IPS DF 4.7 (cell line): ENCODE measurements around the gene CD177.
"Not testable (repeated sequence)": the region's sequence is repeated elsewhere in the genome, so short reads cannot be mapped to it uniquely, and the experiment has no call there.

Experiments
- DNase-seq: peaks from one replicate; pipeline ENCODE4 v3.0.0-alpha.2; 2013; ENCODE audit warnings: low spot score; ENCODE audit errors: extremely low read depth

The CD177 gene

DNA sequence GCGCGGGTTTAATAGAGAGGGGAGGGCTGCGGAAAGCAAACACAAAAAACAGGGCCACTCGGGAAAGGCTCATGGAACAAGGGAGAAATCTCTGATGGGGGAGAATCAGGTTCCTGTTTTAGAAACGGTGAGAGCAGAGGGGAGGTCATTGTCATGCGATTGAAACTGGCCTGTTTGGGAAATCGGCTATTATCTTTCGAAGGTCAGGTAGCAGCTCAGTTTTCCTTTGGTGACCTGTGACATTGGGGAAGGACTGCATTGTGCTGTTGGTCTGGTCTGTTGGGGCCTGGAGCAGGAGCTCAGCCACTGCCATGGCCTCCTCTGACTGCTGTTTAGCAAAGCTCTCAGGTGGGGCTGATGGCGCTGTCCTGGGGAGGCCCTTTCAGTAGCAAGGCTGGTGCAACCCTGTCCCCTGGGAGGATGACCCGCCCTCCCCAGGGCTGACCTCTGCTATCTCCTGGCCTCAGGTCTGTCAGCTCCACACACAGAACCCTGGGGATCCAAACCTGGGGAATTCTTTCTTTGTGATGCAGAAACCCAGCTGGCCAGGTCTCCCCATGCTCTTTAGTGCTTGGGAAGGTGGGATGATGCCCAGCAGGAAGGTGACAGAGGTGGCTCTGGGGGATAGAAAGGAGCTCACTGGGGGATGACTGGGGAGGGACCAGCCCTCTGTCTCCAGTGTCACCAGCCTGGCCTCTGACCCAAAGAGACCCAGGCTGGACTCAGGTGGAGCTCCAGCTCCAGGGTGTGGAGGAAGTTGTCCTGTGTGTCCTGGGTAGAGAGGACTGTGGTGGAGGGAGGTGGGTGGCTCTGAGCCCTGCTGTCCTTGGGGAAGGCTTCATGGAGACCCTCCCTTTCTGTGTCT, 21.2 kb upstream of the CD177 start:
- DNase-seq: no peak

DNA sequence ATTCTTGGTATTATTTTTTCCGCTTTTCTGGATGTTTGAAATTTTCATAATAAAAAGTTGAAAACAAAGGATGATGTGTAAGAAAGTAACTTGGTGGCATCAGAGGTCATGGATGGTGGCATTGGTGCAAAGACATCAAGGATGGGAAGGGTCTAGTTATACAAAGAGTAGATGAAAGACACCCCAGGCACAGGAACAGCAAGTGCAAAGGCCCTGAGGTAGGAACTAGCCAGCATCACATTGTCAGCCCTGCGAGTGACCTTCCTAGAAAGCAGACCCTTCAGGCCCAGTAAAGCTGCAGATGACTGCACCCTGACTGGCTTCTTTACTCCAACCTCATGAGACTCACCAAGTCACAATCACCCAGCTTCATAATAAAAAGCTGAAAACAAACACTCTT, 17.0 kb upstream of the CD177 start:
- not testable (repeated sequence) for DNase-seq

DNA sequence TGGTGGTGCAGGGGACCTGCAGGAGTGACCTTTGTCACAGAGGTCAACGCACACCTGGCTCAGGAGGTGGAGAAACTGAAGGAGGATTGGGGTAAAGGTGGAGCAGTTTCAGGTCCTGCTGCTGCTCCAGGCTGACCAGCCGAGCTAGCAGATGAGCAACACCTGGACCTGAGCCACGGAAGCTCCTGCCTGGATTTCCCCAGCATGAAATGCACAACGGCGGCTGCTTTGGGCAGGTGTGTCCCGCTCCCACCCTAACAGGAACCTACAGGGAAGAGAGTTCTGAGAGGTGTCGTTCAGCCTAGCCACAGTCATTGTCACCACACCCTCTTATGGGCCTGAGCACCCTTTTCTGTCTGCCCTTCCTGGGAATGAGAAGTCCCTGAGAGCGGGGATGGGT, 15.7 kb upstream of the CD177 start:
- DNase-seq: no peak

DNA sequence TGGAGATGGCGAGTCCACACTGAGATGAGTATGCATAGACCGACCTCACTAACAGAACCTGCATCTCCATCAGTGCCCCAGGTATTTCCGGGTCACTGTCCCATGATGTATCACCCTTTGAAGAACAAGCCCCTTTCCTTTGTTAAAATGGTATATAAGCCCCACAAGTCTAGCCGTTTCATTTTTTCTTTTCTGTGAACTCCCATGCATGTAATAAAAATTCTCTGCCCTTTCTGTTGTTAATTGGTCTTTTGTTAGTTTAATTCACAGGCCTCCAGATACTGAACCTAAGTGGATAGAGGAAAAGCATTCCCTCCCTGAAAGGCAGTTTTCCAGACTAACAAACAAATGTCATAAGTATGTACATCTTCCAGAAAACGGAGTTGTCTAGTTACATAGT, 15.0 kb upstream of the CD177 start:
- DNase-seq: no peak

DNA sequence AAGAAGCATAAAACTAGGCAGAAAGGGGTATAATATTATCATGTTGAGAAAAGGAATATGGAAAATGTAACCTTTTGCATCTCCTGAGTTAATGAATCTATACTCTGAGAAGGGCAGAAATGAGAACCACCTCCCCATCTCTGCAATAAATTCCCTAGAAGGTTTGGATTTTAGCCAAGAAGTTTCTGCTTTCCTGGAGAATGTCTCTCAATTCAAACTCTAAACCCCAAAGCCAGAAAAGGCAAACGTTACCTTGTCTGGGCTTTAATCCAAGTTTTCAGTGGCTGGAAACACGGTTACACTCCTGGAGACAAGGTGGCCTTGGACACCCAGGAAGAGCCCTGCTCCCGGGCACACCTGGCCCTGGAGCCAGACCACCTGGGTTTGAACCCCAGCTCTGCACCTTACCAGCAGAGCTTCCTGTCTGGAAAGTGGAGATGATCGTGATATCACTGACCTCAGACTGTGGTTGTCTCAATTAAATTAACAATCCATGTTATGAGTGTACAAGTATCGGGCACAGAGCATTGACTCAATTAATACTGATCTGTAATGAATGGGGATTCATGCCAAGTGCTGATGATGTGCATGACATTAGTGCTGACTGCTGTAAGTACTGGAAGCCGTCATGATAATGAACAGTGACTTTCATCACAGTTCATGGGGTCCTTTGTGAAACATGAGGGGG, 14.1 kb upstream of the CD177 start:
- DNase-seq: not testable (repeated sequence)

DNA sequence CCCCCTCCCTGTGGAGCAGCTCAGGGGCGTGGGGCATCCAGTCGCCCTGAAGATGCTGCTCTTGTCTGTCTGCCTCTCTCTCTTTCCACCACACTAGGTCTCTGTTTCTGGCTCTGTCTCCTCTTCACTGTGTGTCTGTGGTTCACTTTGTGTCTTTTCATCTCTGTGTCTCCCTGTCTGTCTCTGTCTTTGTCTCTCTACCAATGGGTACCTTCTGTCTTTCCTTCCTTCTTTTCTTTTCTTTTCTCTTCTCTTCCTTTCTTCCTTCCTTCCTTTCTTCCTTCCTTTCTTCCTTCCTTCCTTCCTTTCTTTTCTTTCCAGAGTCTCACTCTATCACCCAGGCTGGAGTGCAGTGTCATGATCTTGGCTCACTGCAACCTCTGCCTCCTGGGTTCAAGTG, 13.4 kb upstream of the CD177 start:
- DNase-seq: not testable (repeated sequence)

DNA sequence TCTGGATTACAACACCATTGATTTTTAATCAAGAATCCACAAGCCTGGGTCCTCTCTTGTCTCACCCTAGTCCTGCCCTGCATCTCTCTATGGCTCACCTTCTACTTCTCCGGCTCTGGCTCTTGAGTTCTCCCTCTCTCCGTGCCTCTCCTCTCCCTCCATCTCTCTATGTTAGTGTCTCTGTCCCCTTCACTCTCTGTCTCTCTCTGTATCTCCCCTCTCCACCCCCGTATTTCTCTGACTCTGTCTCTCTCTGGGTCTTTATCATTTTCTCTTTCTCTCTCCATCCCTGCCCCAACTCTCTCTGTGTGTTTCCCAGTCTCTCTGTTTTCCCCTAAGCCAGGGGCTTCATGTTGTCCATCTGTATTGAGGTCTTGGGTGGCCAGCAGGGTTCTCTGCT, 12.4 kb upstream of the CD177 start:
- not testable (repeated sequence) for DNase-seq

DNA sequence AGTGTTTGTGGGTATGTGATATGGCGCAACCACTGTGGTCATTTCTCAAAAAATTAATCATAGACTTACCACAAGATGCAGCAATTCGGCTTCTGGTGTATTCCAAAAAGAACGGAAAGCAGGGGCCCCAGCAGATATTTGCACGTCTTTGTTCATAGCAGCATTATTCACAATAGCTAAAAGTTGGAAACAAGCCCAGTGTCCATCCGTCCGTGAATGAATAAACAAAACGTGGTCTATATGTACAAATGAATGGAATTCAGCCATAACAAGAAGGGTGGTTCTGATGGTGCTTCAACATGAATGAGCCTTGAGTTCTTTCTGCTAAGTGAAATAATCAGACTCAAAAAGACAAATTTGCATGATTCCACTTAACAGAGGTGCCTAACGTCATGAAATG, 11.4 kb upstream of the CD177 start:
- not testable (repeated sequence) for DNase-seq

DNA sequence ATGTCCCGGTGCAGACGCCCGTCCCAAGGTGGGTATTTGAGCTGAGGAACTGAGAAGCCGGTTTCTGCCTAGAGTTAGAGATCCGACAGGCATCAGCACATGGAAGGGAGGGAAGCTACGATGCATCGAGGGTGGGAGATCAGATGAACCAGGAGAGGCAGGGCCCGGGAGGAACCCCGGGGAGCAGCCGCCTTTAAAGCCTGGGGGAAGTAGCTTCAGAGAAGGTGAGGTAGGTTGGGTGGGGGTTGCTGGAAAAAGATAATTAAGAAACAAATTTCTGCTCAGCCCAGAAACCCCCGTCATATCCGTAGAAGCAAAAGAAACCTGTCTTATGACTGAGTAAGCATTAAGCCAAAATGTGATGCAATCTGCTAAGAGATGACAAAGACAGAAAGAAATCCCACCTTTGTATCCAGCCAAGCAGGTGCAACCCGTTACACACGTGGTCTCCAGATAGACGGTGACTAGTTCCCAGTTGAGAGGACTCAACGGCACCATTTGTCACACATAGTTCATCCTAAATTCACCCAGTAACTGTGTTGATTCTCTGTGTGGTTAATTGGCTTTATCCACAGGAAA, 9.1 kb upstream of the CD177 start:
- not testable (repeated sequence) for DNase-seq

DNA sequence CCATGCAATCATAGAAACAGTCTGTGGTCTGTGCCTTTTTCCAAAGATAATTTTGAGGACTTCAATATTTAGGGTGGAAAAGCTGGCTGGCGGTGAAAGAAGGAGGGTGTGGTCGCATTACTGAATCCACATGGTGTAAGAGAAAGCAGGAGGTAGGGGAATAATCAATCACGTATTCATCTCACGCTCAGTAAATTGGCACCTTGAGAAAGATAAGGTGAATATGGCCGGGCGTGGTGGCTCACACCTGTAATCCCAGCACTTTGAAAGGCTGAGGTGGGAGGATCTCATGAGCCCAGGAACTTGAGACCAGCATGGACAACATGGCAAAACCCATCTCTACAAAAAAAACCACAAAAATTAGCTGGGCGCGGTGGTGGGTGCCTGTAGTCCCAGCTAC, 3.7 kb upstream of the CD177 start:
- DNase-seq: not testable (repeated sequence)

DNA sequence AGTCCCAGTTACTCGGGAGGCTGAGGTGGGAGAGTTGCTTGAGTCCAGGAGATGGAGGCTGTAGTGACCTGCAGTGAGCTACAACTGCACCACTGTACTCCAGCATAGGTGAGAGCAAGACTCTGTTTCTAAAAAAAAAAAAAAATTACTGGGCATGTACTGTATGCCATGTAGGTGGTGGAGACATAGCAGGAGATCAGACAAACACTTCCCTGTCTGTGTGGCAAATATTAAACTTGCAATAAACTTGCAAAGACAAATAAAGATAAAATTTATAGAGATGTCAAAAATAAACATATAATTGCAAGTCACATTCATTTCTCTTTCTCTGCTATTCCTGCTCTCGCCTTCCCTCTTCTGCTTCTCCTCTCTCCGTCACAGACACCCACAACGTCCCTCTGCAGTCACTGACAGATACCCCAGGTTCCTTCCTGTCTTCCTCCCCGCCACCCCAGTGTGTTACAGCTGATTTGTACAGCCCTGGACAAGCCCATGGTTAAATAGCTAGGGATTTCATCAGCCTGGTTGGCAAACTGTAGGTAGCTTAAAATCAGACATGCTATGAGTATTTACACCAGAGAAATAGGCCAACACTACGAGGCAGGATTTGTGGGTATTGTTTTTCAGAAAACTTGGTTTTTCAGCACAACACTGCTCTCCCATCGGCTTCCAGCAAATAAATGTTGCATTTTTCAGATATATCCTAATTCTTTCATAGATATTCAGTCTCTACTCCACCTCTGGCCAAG, 1.3 kb upstream of the CD177 start:
- no peak for DNase-seq

DNA sequence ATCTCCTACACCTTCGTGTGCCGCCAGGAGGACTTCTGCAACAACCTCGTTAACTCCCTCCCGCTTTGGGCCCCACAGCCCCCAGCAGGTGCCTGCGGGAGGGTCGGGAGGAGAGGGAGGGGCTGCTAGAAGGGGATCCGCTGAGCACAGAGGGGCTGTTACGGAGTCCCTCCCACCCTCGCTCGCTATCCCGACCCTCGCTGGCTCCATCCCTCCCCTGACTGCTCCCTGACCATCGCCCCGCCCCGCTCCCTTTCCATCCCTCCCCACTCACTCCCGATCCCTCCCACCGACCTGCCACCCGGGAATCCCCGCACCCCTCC, 780 bp downstream of the CD177 start:
- DNase-seq: no peak

DNA sequence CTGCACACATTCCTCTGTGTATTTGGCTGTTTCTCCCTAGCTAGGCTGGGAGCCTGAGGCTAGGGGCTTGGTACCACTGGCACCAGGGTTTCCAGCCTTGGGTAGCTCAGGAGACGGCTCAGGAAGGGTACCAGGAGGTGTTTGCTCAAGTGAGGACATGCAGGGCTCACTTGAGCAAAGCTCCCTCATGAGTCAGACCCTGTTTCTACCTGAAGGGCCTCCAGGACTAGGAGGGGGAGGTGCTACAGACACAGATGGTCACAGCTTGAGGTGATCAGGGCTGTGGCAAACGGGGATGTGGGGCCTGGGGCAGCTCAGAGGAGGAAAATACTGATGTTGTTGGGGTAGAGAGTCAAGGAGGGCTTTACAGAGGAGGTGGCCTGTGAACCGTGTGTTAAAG, 3.3 kb downstream of the CD177 start:
- DNase-seq: not testable (repeated sequence)

DNA sequence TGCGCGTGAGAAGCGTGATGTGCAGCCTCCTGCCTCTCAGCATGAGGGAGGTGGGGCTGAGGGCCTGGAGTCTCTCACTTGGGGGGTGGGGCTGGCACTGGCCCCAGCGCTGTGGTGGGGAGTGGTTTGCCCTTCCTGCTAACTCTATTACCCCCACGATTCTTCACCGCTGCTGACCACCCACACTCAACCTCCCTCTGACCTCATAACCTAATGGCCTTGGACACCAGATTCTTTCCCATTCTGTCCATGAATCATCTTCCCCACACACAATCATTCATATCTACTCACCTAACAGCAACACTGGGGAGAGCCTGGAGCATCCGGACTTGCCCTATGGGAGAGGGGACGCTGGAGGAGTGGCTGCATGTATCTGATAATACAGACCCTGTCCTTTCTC, 8.7 kb downstream of the CD177 start:
- DNase-seq: no peak

DNA sequence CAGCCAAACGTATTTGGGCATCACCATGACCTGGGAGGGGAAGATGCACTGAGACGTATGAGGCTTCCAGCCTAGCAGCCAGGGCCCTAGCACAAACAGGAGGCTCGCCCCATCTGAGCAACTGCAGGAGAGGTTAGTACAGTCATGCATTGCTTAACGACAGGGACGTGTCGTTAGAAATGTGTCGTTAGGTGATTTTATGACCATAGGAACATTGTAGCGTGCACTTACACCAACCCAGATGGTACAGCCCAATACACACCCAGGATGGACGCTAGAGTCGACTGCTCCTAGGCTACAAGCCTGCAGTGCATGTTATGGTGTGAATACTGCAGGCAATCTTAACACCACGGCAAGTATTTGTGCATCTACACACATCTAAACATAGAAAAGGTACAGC, 9.3 kb downstream of the CD177 start:
- no peak for DNase-seq

DNA sequence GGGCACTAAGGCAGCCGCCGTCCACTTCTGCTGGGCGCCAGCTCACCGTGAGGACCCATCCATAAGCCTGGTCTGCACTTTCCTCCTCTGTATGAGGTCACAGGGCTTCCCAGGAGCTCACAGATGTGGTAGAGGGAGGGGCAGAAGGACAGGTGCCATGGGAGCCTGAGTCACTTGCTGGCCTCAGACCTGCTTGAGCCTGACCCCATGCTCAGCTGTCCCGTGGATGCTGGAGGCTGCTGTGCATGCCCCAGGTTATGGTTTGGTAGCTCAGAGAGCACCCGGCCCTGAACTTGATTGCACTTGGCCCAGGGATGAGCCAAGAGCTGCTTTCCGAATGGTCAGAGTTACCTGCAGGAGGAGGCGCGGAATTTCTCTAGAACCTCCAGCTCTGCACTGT, 12.2 kb downstream of the CD177 start:
- DNase-seq: not testable (repeated sequence)

DNA sequence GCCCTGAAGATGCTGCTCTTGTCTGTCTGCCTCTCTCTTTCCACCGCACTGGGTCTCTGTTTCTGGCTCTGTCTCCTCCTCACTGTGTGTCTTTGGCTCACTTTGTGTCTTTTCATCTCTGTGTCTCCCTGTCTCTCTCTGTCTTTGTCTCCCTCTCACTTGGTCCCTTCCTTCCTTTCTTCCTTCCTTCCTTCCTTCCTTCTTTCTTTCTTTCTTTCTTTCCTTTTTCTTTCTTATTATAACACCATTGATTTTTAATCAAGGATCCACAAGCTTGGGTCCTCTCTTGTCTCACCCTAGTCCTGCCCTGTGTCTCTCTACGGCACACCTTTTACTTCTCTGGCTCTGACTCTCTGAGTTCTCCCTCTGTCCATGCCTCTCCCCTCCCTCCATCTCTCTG, 14.3 kb downstream of the CD177 start:
- no peak for DNase-seq

DNA sequence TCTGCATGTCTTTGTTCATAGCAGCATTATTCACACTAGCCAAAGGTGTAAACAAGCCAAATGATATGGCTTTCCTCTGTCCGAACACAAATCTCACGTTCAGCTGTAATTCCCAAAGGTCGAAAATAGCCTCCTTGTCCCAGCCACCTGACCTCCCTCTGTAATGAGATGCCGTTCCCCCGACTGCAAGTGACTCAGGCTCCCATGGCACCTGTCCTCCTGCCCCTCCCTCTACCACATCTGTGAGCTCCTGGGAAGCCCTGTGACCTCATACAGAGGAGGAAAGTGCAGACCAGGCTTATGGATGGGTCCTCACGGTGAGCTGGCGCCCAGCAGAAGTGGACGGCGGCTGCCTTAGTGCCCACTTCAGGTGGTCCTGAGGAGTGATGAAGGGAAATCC, 15.4 kb downstream of the CD177 start:
- not testable (repeated sequence) for DNase-seq

DNA sequence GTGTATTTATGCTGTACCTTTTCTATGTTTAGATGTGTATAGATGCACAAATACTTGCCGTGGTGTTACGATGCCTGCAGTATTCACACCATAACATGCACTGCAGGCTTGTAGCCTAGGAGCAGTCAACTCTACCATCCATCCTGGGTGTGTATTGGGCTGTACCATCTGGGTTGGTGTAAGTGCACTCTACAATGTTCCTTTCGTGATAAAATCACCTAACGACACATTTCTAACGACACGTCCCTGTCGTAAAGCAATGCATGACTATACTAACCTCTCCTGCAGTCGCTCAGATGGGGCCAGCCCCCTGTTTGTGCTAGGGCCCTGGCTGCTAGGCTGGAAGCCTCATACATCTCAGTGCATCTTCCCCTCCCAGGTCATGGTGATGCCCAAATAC, 18.4 kb downstream of the CD177 start:
- DNase-seq: no peak

DNA sequence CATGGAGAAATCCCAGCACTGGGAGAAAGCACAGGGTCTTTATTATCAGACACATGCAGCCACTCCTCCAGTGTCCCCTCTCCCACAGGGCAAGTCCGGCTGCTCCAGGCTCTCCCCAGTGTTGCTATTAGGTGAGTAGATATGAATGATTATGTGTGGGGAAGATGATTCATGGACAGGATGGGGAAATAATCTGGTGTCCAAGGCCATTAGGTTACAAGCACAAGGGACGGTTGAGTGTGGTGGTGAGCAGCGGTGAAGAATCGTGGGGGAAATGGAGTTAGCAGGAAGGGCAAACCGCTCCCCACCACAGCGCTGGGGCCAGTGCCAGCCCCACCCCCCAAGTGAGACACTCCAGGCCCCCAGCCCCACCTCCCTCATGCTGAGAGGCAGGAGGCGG, 19.0 kb downstream of the CD177 start:
- DNase-seq: no peak

DNA sequence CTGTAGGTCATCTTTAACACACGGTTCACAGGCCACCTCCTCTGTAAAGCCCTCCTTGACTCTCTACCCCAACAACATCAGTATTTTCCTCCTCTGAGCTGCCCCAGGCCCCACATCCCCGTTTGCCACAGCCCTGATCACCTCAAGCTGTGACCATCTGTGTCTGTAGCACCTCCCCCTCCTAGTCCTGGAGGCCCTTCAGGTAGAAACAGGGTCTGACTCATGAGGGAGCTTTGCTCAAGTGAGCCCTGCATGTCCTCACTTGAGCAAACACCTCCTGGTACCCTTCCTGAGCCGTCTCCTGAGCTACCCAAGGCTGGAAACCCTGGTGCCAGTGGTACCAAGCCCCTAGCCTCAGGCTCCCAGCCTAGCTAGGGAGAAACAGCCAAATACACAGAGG, 24.1 kb downstream of the CD177 start:
- DNase-seq: not testable (repeated sequence)

DNA sequence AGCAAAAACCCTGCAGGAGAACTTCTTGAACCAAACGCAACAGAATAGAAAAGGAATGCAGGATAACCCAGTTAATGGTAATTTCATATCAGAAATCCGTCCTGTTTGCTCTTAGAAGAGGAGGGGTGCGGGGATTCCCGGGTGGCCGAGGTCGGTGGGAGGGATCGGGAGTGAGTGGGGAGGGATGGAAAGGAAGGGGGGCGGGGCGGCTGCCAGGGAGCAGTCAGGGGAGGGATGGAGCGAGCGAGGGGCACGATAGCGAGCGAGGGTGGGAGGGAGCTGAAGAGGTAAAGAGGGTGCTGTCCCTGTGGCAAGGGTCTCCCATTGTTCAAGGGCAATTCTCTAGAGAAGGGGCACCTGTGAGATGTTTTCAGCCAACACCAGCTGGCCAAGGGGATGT, 26.5 kb downstream of the CD177 start:
- no peak for DNase-seq
